Choroid plexus epithelial cell (primary cell): ENCODE results near the gene BMPER.

ENCODE experiments used
- DNase-seq: peaks from one replicate; pipeline ENCODE4 v3.0.0-alpha.2; 2010; ENCODE audit warnings: low read depth
- H3K4me3 ChIP-seq: 2 replicates; pipeline ENCODE4 v1.5.1; 2011; ENCODE audit warnings: low read depth, mild to moderate bottlenecking, control low read depth, low read length, moderate library complexity
- CTCF ChIP-seq: conservative IDR thresholded peaks from 2 replicates; pipeline ENCODE4 v1.5.1; 2011; ENCODE audit warnings: low read depth, mild to moderate bottlenecking, control low read depth, inconsistent platforms, low read length, moderate library complexity

Gene BMPER

DNA sequence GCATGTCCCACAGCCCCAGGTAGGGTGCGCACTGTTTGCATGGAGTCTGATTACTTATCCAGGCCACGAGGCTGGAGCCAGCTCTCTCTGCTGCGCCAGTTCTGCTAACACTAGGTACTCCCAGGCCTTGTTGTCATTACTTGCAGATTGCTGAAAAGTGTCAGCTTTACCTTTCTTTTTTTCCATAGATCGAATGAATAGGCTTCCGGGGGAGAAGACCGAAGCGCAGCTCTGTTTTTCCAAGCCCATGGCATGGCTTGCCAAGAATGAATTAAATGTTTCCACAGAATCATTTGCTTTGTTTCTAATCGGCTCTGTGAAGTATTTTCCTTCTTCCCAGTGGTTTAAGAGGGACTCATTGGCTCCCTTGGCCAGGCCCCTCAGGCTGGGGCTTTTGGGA, 285.8 kb downstream of the BMPER start:
- no peak for TF ChIP-seq CTCF
- H3K4me3 ChIP-seq, result no peak overlapping the region
- no peak for DNase-seq

- TF ChIP-seq CTCF, result no peak
Observed at GRCh38 chr7:34191771-34192479, 286.6 kb downstream of the BMPER start.

GRCh38 chr7:34192906-34193305, 287.6 kb downstream of the BMPER start:
- TF ChIP-seq CTCF, result no peak
- no peak for DNase-seq
- H3K4me3 ChIP-seq, result no peak overlapping the region

More at GRCh38 chr7:34191771-34192479, 286.6 kb downstream of the BMPER start:
- no peak overlapping the region for H3K4me3 ChIP-seq
- DNase-seq, result no peak

DNA sequence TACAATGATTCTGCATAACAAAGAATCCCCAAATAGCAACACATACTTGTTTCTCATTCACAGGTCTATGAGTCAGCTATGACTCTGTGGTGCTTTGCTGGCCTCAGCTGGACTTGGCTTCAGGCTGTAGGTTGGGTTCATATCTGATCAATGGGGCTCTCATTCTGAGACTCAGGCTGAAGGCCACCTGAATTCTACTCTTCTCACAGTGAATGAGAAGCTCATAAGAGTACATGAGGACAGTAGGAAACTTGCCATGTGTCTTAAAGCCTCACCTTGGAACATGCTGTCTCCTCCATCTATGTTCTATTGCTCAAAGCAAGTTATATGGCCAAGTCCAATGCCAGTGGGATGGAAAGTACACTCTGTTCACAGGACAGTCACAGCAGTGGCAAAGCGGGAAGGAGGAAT, 292.9 kb downstream of the BMPER start:
- H3K4me3 ChIP-seq, result no peak overlapping the region
- no peak for DNase-seq
- no peak for TF ChIP-seq CTCF
